A549 (cell line): ENCODE measurements around the gene MED16.

ENCODE experiments used
- CEBPB ChIP-seq, 2 experiments: fragments of >200 bp in 1 of 2; sonication (Bioruptor Twin) in 1 of 2; formaldehyde crosslinking in 1 of 2; IDR thresholded peaks; 2 replicates each; pipeline ENCODE4 v1.6.1; 2012 to 2016
- CHD4 ChIP-seq: fragments of 200-600 bp; sonication (generic); IDR thresholded peaks from 2 replicates; pipeline ENCODE4 v1.6.1; 2016; ENCODE audit warnings: antibody characterized with exemption, mild to moderate bottlenecking, borderline replicate concordance
- CTCF ChIP-seq: fragments of >200 bp; sonication (Bioruptor Twin); formaldehyde crosslinking; IDR thresholded peaks from 3 replicates; pipeline ENCODE4 v1.5.1; 2016
- ESRRA ChIP-seq: fragments of 150-350 bp; IDR thresholded peaks from 2 replicates; pipeline ENCODE4 v1.6.1; 2014; ENCODE audit warnings: mild to moderate bottlenecking, low read length, borderline replicate concordance
- HMGXB4 ChIP-seq: fragments of 250-450 bp; sonication (Bioruptor Pico); IDR thresholded peaks from 2 replicates; pipeline ENCODE4 v1.5.0; 2021; ENCODE audit warnings: mild to moderate bottlenecking, moderate library complexity, borderline replicate concordance
- MAX ChIP-seq: IDR thresholded peaks from 2 replicates; pipeline ENCODE4 v1.6.1; 2012
- POLR2A ChIP-seq: IDR thresholded peaks from 2 replicates; pipeline ENCODE4 v1.6.1; 2012; ENCODE audit warnings: mild to moderate bottlenecking, low read length
- RAD21 ChIP-seq, 2 experiments: fragments of >200 bp in 1 of 2; sonication (Bioruptor Twin) in 1 of 2; formaldehyde crosslinking in 1 of 2; IDR thresholded peaks in 1 of 2; conservative IDR thresholded peaks in 1 of 2; 2 replicates in 1 of 2; 3 replicates in 1 of 2; pipeline ENCODE4 v1.6.1; 2012 to 2018; ENCODE audit warnings: inconsistent platforms in 1 of 2
- RCOR1 ChIP-seq: fragments of 150-350 bp; IDR thresholded peaks from 2 replicates; pipeline ENCODE4 v1.6.1; 2014; ENCODE audit warnings: antibody characterized with exemption, low read length, low read depth
- REST ChIP-seq: fragments of 200-600 bp; sonication (generic); IDR thresholded peaks from 2 replicates; pipeline ENCODE4 v1.6.1; 2016; ENCODE audit warnings: antibody characterized with exemption, mild to moderate bottlenecking, moderate library complexity
- RFX5 ChIP-seq: fragments of 450-650 bp; IDR thresholded peaks from 2 replicates; pipeline ENCODE4 v1.7.1; 2014; ENCODE audit warnings: antibody characterized with exemption, mild to moderate bottlenecking, moderate library complexity
- USF2 ChIP-seq: fragments of 450-650 bp; IDR thresholded peaks from 2 replicates; pipeline ENCODE4 v1.6.1; 2014; ENCODE audit warnings: antibody characterized with exemption
- ZC3H11A ChIP-seq: fragments of 450-650 bp; IDR thresholded peaks from 2 replicates; pipeline ENCODE4 v1.6.1; 2014; ENCODE audit warnings: antibody characterized with exemption, mild to moderate bottlenecking
- ZFP36 ChIP-seq: fragments of 450-650 bp; IDR thresholded peaks from 2 replicates; pipeline ENCODE4 v1.6.1; 2014; ENCODE audit warnings: borderline replicate concordance; ENCODE audit not compliant: partially characterized antibody

- TF ChIP-seq USF2 (no peak), CTCF (no peak), RFX5 (no peak), CEBPB (IDR thresholded peaks at IDR 0.05) (no peak), HMGXB4 (CRISPR knock-in tag) (no peak), ZC3H11A (no peak), MAX (no peak), RAD21 (conservative IDR thresholded peaks at IDR 0.05 in 1 of 2, IDR thresholded peaks at IDR 0.05 in 1 of 2) (no peak), ZFP36 (no peak), RCOR1 (no peak), CHD4 (no peak), ESRRA (no peak), POLR2A (no peak), REST (no peak)
These were observed 24.3 kb downstream of the MED16 start for GRCh38 chr19:868458-869244.
